Keratinocyte (primary cell): ENCODE data around the gene SUSD4. TPM values are rescaled to one million over a fixed set of nuclear protein-coding genes. Genes with fewer than 3 reads are reported as not detected.

Source experiments
- DNase-seq: peaks from one replicate; pipeline ENCODE4 v3.0.0-alpha.2; 2011; ENCODE audit warnings: low read depth, missing footprints, low spot score
- FAIRE-seq: peaks from 2 replicates; lab custom pipeline; 2011; peaks lifted over from hg19 to GRCh38; lab: Jason Lieb, UNC
- H2AFZ ChIP-seq: 2 replicates; pipeline ENCODE4 v1.6.0; 2012; ENCODE audit warnings: low read length, control low read depth, inconsistent platforms; ENCODE audit not compliant: control insufficient read depth
- H3K27ac ChIP-seq: 2 replicates; pipeline ENCODE4 v1.5.1; 2011; ENCODE audit warnings: low read length; ENCODE audit not compliant: control insufficient read depth, insufficient read depth
- H3K27me3 ChIP-seq: 3 replicates; pipeline ENCODE4 v1.6.0; 2011; ENCODE audit warnings: low read length; ENCODE audit not compliant: control insufficient read depth, insufficient read depth; ENCODE audit errors: extremely low read depth
- H3K36me3 ChIP-seq, 2 experiments: 2 replicates in 1 of 2; 3 replicates in 1 of 2; pipeline ENCODE4 v1.5.1; 2011; ENCODE audit warnings: low read length in 2 of 2, mild to moderate bottlenecking in 1 of 2; ENCODE audit not compliant: control insufficient read depth in 2 of 2, insufficient read depth in 2 of 2; ENCODE audit errors: extremely low read depth in 1 of 2
- H3K4me1 ChIP-seq: 3 replicates; pipeline ENCODE4 v1.5.1; 2011; ENCODE audit warnings: low read length; ENCODE audit not compliant: control insufficient read depth, insufficient read depth; ENCODE audit errors: extremely low read depth
- H3K4me2 ChIP-seq: 3 replicates; pipeline ENCODE4 v1.6.0; 2011; ENCODE audit warnings: low read depth, low read length; ENCODE audit not compliant: control insufficient read depth, insufficient read depth; ENCODE audit errors: extremely low read depth
- H3K4me3 ChIP-seq, 3 experiments: fragments of 200-600 bp in 1 of 3; sonication (generic) in 1 of 3; 2 replicates in 2 of 3; 3 replicates in 1 of 3; pipeline ENCODE4 v1.5.1; 2011 to 2016; ENCODE audit warnings: low read length in 3 of 3, mild to moderate bottlenecking in 3 of 3, control low read depth in 2 of 3, inconsistent platforms in 1 of 3, low read depth in 1 of 3, mixed read lengths in 1 of 3, mixed run types in 1 of 3, moderate library complexity in 1 of 3; ENCODE audit not compliant: control insufficient read depth in 2 of 3, insufficient read depth in 2 of 3; ENCODE audit errors: extremely low read depth in 1 of 3
- H3K79me2 ChIP-seq: 2 replicates; pipeline ENCODE4 v1.6.0; 2012; ENCODE audit warnings: low read length; ENCODE audit not compliant: control insufficient read depth, insufficient read depth
- H3K9ac ChIP-seq: 3 replicates; pipeline ENCODE4 v1.6.0; 2011; ENCODE audit warnings: low read length; ENCODE audit not compliant: control insufficient read depth, insufficient read depth; ENCODE audit errors: extremely low read depth
- H3K9me1 ChIP-seq: 3 replicates; pipeline ENCODE4 v1.6.0; 2011; ENCODE audit warnings: low read length; ENCODE audit not compliant: control insufficient read depth, insufficient read depth; ENCODE audit errors: extremely low read depth
- H3K9me3 ChIP-seq: 2 replicates; pipeline ENCODE4 v1.5.1; 2012; ENCODE audit warnings: low read depth, low read length; ENCODE audit not compliant: control insufficient read depth
- H4K20me1 ChIP-seq: 3 replicates; pipeline ENCODE4 v1.6.0; 2011; ENCODE audit warnings: low read length; ENCODE audit not compliant: control insufficient read depth, insufficient read depth; ENCODE audit errors: extremely low read depth
- EZH2 ChIP-seq: IDR thresholded peaks from one replicate; pipeline ENCODE4 v1.6.1; 2012; ENCODE audit warnings: inconsistent platforms, mild to moderate bottlenecking, low read length, moderate library complexity
- dilution Hi-C: fragments of 300-500 bp; cut with MboI; formaldehyde crosslinking; loops from one replicate; pipeline ENCODE4 v1.7.0; 2020; ENCODE audit warnings: low sequenced_read_pairs; ENCODE audit not compliant: extremely low pct_ligation_motif_present
- polyA plus RNA-seq, 5 experiments: library from polyadenylated mRNA; depleted of rRNA in 3 of 5; stranded (reverse) in 3 of 5; stranded (forward) in 1 of 5; unstranded in 1 of 5; fragments of >200 nt; gene quantifications; 1 replicate in 1 of 5; 2 replicates in 3 of 5; 3 replicates in 1 of 5; pipeline versions ENCODE4 v1.2.1 to v1.2.3, GENCODE V29; 2011 to 2012; ENCODE audit warnings: missing spikeins in 2 of 5, low read depth in 1 of 5, low replicate concordance in 1 of 5
- TF ChIP-seq, protein P1 (sequence below), 3 experiments: IDR thresholded peaks in 1 of 3; conservative IDR thresholded peaks in 1 of 3; optimal IDR thresholded peaks in 1 of 3; 2 replicates in 2 of 3; 3 replicates in 1 of 3; pipeline versions ENCODE3 to v1.5.1; 2011; ENCODE audit warnings: low read length in 3 of 3, mild to moderate bottlenecking in 3 of 3, moderate library complexity in 2 of 3, control low read depth in 1 of 3, inconsistent platforms in 1 of 3; ENCODE audit not compliant: insufficient read depth in 2 of 3; ENCODE audit errors: extremely low read depth in 1 of 3

Gene SUSD4
- polyA plus RNA-seq, 1 donor (not counting 4 experiments of a cell fraction or from before 2014, with no cell fraction given) = 1.6 TPM

- no peak for FAIRE-seq
Measured at GRCh38 chr1:223304931-223305330, 59.0 kb downstream of the SUSD4 start.

GRCh38 chr1:223301371-223301770, 62.6 kb downstream of the SUSD4 start:
- Histone ChIP-seq H3K9ac (no peak overlapping the region), H3K4me1 (no peaks in the 10 kb centered on the region), H3K27ac (no peak overlapping the region), H2AFZ (no peak overlapping the region), H3K36me3 (no peaks in the 10 kb centered on the region), H3K27me3 (no peaks in the 10 kb centered on the region), H3K9me3 (no peaks in the 10 kb centered on the region), H3K4me2 (no peak overlapping the region), H3K79me2 (no peaks in the 10 kb centered on the region), H4K20me1 (peaks cover 2% of the 10 kb centered on the region), H3K4me3 (no peak overlapping the region), H3K9me1 (no peaks in the 10 kb centered on the region)
- dilution Hi-C loops = no loop called here
- DNase-seq (no peak), FAIRE-seq (no peak)
- TF ChIP-seq EZH2 = no peak
- TF ChIP-seq, protein P1, sequence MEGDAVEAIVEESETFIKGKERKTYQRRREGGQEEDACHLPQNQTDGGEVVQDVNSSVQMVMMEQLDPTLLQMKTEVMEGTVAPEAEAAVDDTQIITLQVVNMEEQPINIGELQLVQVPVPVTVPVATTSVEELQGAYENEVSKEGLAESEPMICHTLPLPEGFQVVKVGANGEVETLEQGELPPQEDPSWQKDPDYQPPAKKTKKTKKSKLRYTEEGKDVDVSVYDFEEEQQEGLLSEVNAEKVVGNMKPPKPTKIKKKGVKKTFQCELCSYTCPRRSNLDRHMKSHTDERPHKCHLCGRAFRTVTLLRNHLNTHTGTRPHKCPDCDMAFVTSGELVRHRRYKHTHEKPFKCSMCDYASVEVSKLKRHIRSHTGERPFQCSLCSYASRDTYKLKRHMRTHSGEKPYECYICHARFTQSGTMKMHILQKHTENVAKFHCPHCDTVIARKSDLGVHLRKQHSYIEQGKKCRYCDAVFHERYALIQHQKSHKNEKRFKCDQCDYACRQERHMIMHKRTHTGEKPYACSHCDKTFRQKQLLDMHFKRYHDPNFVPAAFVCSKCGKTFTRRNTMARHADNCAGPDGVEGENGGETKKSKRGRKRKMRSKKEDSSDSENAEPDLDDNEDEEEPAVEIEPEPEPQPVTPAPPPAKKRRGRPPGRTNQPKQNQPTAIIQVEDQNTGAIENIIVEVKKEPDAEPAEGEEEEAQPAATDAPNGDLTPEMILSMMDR (optimal IDR thresholded peaks at IDR 0.05 in 1 of 3, IDR thresholded peaks at IDR 0.05 in 1 of 3, conservative IDR thresholded peaks at IDR 0.05 in 1 of 3; ENCODE audit: extremely low read depth in 1 of 3, insufficient read depth in 2 of 3, low read length in 3 of 3) = no peak

More at GRCh38 chr1:223304931-223305330, 59.0 kb downstream of the SUSD4 start:
- no peak overlapping the region for H3K4me2 ChIP-seq
- no peaks in the 10 kb centered on the region for H4K20me1 ChIP-seq
- no peaks in the 10 kb centered on the region for H3K79me2 ChIP-seq
- no peak overlapping the region for H3K9ac ChIP-seq
- no peak overlapping the region for H2AFZ ChIP-seq
- H3K27ac ChIP-seq = no peak overlapping the region
- no peak for TF ChIP-seq EZH2
- TF ChIP-seq, protein P1 (optimal IDR thresholded peaks at IDR 0.05 in 1 of 3, IDR thresholded peaks at IDR 0.05 in 1 of 3, conservative IDR thresholded peaks at IDR 0.05 in 1 of 3; ENCODE audit: extremely low read depth in 1 of 3, insufficient read depth in 2 of 3, low read length in 3 of 3) = no peak
- DNase-seq = no peak
- no peaks in the 10 kb centered on the region for H3K4me1 ChIP-seq
- peaks cover under 1% of the 10 kb centered on the region for H3K27me3 ChIP-seq
- H3K4me3 ChIP-seq = no peak overlapping the region
- no peaks in the 10 kb centered on the region for H3K9me1 ChIP-seq
- no peaks in the 10 kb centered on the region for H3K36me3 ChIP-seq
- dilution Hi-C loops = no loop called here
- H3K9me3 ChIP-seq = no peaks in the 10 kb centered on the region
